ENCODE measurements around the gene TMEM80. TPM values are rescaled to one million over a fixed set of nuclear protein-coding genes. Genes with fewer than 3 reads are reported as not detected.
"Not testable (repeated sequence)": the region's sequence is repeated elsewhere in the genome, so short reads cannot be mapped to it uniquely, and the experiment has no call there.

Gene TMEM80
- 10.1 TPM for total RNA-seq

- peak; percentile 100 for DNase-seq
Observed at GRCh38 chr11:695538-696248, at the start of gene TMEM80. Gene TMEM80 (plus strand): TSS chr11:695816. CDS start chr11:695828, 12 bp downstream.

GRCh38 chr11:646214-646613, 49.4 kb upstream of the TMEM80 start:
- DNase-seq = no peak

- DNase-seq = not testable (repeated sequence)
Observed at GRCh38 chr11:647672-648158, 47.9 kb upstream of the TMEM80 start.

GRCh38 chr11:650482-650881, 45.1 kb upstream of the TMEM80 start:
- no peak for DNase-seq

- not testable (repeated sequence) for DNase-seq
Observed at GRCh38 chr11:653136-653535, 42.5 kb upstream of the TMEM80 start.

- DNase-seq = no peak
Observed at GRCh38 chr11:653837-654236, 41.8 kb upstream of the TMEM80 start.

- DNase-seq = not testable (repeated sequence)
Observed at GRCh38 chr11:654444-654843, 41.2 kb upstream of the TMEM80 start.

GRCh38 chr11:655036-655726, 40.4 kb upstream of the TMEM80 start:
- no peak for DNase-seq

GRCh38 chr11:656426-656825, 39.2 kb upstream of the TMEM80 start:
- DNase-seq = no peak

GRCh38 chr11:656866-657265, 38.8 kb upstream of the TMEM80 start:
- DNase-seq = no peak

- no peak for DNase-seq
Observed at GRCh38 chr11:657691-658126, 37.9 kb upstream of the TMEM80 start.

- DNase-seq = no peak
Observed at GRCh38 chr11:659532-660085, 36.0 kb upstream of the TMEM80 start.

- DNase-seq = no peak
Observed at GRCh38 chr11:660281-660680, 35.3 kb upstream of the TMEM80 start.

GRCh38 chr11:660681-661444, 34.8 kb upstream of the TMEM80 start:
- no peak for DNase-seq

- peak; percentile 70 for DNase-seq
Observed at GRCh38 chr11:662689-663274, 32.8 kb upstream of the TMEM80 start.

- peak; percentile 96 for DNase-seq
Observed at GRCh38 chr11:665062-665703, 30.4 kb upstream of the TMEM80 start.

- no peak for DNase-seq
Observed at GRCh38 chr11:665704-666281, 29.8 kb upstream of the TMEM80 start.

- DNase-seq = no peak
Observed at GRCh38 chr11:673866-674265, 21.8 kb upstream of the TMEM80 start.

GRCh38 chr11:674406-674805, 21.2 kb upstream of the TMEM80 start:
- DNase-seq = no peak

- DNase-seq = no peak
Observed at GRCh38 chr11:678297-678696, 17.3 kb upstream of the TMEM80 start.

Measured in tongue (tissue), 2 donors.